GM12878 (cell line): ENCODE data around the gene GP5.

Experiments used
- CBFB ChIP-seq: IDR thresholded peaks from 2 replicates; pipeline ENCODE4 v1.6.1; 2016; ENCODE audit warnings: antibody characterized with exemption, low read depth
- CHD1 ChIP-seq: IDR thresholded peaks from 2 replicates; pipeline ENCODE4 v1.6.1; 2012; ENCODE audit warnings: low read depth, low read length, improper control_type of control experiment
- ELK1 ChIP-seq: IDR thresholded peaks from 2 replicates; pipeline ENCODE4 v1.6.1; 2012; ENCODE audit warnings: low read depth, low read length, improper control_type of control experiment
- EP300 ChIP-seq, 2 experiments: fragments of 150-350 bp in 1 of 2; IDR thresholded peaks; 2 replicates each; pipeline ENCODE4 v1.6.1; 2011 to 2012; ENCODE audit warnings: low read depth in 2 of 2, low read length in 2 of 2, borderline replicate concordance in 1 of 2, improper control_type of control experiment in 1 of 2, inconsistent platforms in 1 of 2; ENCODE audit not compliant: control insufficient read depth in 1 of 2
- EZH2 ChIP-seq: IDR thresholded peaks from 2 replicates; pipeline ENCODE4 v1.6.1; 2012; ENCODE audit warnings: low read depth, mild to moderate bottlenecking, control low read depth, inconsistent platforms, low read length, borderline replicate concordance; ENCODE audit not compliant: control insufficient read depth
- IKZF1 ChIP-seq: fragments of 450-650 bp; conservative IDR thresholded peaks from 2 replicates; pipeline ENCODE4 v1.6.1; 2017; ENCODE audit warnings: antibody characterized with exemption, mild to moderate bottlenecking
- TAF1 ChIP-seq: IDR thresholded peaks from 2 replicates; pipeline ENCODE4 v1.6.1; 2011; ENCODE audit warnings: mild to moderate bottlenecking, low read depth, low read length, borderline replicate concordance
- TF ChIP-seq, protein P1 (sequence below): IDR thresholded peaks from 2 replicates; pipeline ENCODE4 v1.6.1; 2011; ENCODE audit warnings: borderline replicate concordance, low read depth, mild to moderate bottlenecking, moderate library complexity, mixed read lengths, low read length; ENCODE audit not compliant: insufficient read depth; ENCODE audit errors: extremely low read length

DNA sequence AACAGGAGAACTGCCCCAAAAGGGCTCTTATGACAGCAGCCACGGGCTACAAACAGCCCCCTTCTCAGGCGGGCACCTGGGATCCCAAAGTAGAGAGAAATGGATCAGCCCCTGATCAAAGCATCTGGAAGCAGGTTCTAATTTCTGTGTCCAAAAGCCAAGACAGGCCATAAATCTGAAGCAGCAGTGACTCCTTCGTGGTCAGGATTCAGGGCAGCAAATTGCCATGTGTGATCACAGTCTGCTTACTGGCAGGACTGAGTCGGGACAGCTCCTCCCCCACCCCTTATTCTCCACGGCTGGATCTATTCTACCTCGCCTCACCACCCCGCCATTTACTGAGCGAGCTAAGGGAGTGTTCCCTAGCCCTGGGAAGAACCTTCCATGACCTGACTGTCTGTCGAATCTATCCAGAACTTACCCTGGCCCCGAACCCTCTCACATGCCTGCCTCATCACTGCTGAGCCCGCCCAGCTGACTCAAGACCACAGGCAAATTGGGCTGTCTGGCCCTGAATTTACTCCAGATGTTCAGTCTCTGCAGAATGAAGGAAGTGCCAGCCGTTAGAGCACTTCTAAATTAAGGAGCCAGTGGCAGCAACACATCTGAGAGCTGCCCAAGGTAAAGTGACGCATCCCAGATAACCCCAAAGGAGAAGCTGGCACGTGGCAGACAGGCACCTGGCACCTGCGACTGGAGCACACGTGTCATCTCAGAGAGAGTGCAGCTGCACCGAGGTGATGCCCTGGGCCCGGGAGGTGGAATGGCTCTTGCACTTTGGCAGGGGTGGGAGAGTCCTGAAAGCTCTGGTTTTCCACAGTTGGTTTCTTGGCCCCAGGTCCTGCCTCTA, 30.8 kb downstream of the GP5 start:
- TF ChIP-seq ELK1: no peak
- no peak for TF ChIP-seq TAF1
- no peak for TF ChIP-seq CBFB
- no peak for TF ChIP-seq IKZF1
- TF ChIP-seq EP300 (IDR thresholded peaks at IDR 0.05; ENCODE audit: borderline replicate concordance in 1 of 2, control insufficient read depth in 1 of 2, low read depth in 2 of 2, low read length in 2 of 2): no peak
- no peak for TF ChIP-seq CHD1
- TF ChIP-seq, protein P1, sequence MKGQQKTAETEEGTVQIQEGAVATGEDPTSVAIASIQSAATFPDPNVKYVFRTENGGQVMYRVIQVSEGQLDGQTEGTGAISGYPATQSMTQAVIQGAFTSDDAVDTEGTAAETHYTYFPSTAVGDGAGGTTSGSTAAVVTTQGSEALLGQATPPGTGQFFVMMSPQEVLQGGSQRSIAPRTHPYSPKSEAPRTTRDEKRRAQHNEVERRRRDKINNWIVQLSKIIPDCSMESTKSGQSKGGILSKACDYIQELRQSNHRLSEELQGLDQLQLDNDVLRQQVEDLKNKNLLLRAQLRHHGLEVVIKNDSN: no peak
- TF ChIP-seq EZH2: no peak
